Fibroblast of skin of back (primary cell): ENCODE measurements around the gene SH2D4B.

Experiments used
- DNase-seq: peaks from one replicate; pipeline ENCODE4 v3.0.0-alpha.2; 2013

The SH2D4B gene

DNA sequence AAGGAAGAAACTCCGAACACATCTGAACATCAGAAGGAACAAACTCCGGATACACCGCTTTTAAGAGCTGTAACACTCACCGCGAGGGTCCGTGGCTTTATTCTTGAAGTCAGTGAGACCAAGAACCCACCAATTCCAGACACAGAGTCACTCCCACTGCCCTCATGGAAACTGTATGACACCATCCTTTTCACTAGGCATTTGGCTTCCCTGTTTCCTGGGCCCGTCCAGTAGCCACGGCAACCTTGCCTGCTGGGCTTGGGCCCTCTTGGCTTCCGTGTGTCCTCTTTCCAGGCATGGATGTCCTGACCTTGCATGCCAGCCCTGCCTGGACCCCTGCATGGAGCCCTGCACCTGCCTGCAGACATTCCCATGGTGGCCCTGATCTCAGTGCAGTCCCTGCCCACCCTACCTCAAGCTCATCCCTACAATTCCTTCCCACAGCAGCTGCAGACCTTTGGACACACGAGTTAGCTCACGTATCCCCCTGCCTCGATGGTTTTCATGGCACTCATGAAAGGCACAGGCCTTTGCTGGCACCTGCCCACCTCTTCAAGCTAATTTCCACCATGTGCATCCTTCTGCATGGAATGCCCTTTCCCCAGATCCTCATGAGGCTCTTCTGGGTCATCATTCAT is 6.7 kb downstream of the SH2D4B start:
- DNase-seq, result no peak

DNA sequence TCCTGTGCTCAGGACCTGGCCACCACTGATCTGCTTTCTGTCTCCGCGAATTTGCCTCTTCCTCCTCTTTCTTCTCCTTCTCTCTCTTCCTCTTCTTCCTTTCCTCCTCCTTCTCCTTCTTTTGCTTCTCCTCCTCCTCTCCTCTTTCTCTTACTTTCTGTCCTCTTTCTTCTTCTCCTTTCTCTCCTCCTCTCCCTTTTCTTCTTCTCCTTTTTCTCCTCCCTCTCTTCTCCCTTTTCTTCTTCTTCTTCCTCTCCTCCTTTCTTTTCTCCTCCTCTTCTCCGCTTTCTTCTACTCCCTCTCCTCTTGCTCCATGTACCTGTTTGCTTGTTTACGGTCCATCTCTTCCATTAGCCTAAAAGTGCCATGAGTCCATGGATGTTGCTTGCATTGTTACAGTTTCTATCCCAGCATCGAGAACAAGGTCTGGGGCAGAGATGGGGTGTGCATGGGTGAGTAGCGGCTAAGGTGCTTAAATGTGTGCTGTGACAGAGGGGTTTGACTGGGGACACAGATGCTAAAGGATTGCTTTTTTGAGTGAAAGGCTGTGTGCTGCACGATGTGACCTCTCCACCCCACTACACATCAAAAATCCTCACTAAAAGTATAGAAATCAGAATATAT is 7.7 kb downstream of the SH2D4B start:
- no peak for DNase-seq

DNA sequence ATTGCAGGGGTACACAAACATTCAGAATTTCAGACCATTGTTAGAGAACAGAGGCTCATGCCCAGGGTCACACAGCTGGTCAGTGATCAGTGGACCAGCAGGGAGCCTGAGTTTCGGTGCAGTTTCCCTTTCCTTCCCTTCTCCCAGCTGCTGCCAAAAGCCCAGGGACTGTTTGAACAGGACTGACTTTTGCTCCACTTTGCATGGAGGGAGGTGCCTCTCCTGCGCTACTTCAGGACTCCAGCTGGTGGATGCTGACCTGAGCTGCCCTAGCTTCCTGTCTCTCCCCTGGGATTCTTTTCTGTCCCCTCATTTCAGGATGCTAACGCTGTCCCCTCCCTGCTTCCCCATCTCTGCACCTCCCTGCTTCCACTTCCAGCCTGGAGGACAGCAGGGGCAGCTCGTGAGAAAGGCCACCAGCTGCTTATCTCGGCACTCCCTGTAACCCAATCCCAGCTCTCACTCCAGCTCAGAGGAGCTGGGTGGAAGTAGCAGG is 14.5 kb downstream of the SH2D4B start:
- no peak for DNase-seq

DNA sequence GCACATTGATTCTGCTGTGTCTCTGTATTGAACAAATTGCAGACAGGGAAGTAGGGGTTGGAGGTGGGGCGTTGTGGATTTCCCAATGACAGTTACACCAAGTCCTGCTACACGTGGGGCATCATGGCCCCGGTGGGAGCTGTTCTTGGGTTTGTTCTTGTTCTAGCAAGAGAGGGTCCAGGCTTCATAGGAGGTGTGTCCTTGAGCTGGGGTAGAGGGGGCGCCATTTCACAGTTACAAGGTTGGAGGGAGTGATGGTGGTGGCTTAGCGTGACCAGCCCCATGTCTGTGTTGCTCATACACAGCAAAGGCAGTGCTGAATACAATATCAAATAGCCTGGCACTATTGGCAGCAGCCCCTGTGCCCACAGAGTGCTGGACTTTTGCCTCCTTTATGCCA is 15.7 kb downstream of the SH2D4B start:
- DNase-seq, result no peak

DNA sequence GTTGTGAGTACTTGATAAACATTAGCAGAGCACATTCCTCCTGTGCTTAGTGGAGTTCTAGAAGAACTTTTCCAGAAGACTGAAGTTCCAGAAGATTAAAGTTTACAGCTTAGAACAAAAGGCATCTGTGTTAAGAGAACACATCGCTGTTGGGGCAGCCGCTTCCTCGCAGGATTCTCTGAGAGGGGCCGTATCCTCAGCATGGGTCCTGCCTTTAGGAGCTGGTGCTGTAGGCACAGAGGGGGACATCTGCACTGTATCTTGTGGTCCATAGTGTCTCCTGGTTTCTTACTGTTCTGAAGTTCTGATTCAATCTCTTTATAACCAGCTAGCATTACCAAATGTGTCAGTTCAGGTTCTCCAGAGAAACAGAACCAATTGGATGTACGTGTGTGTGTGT is 16.3 kb downstream of the SH2D4B start:
- no peak for DNase-seq

DNA sequence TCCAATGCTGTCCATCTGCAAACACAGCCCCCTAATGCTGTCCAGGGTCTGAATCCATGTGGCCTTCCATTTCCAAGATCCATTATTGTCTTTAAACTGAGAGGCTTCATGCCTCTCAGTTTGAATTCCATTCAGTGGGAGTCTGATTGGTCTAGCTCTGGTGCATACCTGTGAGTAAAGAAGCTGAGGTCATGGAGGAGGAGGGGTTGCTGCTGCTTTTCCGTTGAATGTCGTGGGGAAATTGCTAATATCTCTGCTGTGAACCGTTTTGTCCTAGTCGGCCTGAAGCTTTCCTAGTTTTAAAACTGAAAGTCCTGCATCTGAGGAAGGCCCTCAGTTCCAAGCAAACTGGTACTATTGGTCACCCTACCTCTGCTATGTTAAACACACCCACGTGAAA is 17.7 kb downstream of the SH2D4B start:
- DNase-seq, result no peak

DNA sequence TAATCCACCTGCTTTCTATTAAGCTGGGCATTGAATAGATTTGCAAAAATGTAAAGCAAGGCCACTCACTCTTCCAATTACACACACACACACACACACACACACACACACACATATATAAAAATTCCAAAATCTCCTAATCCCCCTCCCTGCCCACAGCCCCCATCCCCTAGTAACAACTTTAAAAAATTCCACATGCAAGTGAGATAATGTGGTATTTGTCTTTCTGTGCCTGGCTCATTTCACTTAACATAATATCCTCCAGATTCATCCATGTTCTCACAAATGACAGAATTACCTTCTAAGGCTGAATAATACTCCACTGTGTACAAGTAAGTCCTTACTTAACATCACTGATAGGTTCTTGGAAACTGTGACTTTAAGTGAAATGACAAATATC is 24.2 kb downstream of the SH2D4B start:
- DNase-seq, result no peak

DNA sequence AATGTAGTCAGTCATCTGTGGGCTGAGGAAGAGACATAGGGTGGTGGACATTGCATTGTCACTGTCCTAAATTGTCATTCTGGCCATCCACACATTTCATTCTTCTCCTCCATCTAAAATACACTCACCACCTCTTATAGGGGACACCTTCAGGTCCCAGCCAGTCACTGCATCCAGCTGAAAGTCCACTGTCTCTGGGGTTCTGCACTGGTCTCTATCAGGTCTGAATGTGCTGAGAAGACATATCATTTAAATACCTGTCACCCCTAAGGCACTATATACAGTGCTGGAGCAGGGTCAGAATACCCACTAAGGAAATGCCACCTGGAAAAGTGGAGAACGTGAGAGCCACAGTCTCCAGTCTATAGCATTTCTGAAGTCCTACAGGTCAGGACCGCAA is 29.6 kb downstream of the SH2D4B start:
- no peak for DNase-seq

DNA sequence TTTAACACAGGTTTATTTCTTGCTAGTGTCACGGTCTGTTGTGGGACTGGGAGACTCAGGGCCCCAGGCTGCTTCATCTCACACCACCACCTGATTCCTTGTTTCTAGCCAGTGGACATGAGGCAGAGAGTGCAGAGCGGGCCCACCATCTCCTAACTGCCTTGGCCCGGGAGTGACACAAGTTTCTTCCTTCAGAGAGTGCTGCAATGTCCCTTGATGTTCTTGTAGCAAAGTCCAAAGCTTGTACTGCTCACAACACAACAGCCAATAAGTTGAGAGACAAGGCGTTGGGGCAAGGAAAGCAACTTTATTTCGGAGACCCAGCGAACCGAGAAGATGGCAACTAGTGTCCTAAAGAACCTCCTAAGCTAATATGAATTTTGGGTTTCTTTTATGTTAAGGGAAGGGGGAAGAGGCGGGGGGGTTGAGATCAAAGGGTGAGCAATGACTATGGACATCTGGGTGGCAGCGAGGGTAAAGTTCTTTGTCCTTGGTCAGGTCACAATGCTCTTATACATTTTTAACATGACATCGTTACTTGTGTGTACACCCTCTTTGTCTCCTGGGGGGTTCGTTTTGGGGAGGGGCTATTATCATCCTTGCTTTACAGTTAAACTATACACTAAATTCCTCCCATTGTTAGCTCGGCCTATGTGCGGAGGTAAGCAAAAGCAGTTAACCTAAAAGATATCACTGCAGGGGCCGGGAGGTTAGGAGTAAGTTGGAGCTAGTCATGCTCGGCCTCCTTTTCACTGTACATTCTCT is 31.6 kb downstream of the SH2D4B start:
- DNase-seq, result no peak

DNA sequence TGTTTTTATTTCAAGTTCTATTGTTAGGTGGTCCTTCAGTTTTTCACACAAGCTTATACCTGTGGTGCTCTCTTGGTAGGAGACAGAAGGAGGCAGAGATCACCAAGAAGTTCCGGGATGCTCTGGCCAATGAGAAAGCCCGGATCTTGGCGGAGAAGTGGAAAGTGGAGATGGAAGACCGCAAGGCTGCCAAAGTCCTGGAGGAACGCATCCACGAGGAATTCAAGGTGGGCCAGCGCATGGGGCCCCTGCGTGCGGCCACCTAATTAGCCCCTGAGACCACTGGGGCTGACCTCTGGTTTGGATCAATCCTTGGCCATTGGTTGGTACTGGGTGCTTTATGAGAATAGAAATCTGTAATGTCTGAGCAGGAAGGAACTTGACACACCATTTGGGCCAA is 33.6 kb downstream of the SH2D4B start:
- DNase-seq, result no peak

DNA sequence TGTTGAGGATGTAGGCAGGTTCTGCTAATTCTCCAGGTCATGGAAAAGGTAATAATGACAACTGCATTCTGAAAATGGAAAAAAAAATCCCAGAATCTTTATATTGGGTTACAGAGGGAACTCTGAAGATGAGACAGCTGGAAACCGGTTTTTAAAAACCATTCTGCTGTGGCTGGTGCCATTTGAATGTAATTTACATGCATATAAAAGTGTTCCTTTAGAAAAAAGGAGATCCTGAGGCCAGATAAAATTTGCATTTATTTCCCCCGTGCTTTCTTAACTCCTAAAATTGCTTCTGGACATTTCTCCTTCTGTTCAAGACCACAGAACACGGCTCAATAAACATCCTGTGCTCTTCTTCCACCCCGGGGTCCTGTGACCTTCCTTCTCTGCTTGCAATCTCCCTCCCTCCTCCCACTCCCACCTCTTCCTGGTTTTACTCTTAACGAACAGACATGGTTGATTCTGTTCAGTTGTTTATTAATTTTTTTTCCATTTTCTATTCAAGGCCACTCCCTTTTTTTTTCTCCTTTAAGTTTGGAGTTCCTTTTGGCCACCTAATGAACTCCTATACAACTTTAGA is 41.6 kb downstream of the SH2D4B start:
- no peak for DNase-seq

DNA sequence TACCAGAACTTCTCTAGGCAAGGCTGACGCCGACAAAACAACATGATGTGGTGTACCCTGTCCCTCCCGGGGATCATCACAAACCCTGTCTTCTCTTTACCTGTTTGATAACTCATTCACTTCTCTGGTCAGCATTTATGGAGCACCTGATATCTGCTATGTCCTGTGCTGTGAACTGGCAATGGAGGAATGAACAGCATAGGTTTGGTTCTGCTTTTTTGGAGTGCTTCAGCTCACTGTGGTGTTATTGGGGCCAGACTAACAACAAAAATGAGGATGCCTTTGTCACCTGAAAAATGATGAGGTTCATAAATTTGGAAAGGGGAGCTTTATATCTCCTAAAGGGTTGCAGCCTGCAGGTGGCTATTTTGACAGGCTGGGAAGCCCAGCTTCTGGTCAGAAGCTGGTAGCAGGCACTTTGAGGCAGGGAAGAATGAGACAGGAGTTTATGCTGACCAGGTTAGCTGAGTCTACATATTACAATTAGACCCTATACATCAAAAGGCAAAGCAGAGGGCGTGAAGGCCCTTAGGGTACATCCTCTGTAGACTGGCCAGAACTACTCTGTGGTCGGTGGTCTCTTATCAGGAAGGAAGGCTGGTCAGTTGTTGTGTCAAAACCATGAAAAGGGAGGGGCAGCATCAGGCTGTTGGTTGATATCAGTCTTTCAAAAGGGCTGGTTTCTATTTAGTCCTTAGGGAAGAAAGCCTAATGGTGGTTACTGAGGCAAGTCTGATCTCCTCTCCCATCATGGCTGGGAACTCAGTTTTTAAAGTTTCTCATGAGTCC is 42.3 kb downstream of the SH2D4B start:
- no peak for DNase-seq

DNA sequence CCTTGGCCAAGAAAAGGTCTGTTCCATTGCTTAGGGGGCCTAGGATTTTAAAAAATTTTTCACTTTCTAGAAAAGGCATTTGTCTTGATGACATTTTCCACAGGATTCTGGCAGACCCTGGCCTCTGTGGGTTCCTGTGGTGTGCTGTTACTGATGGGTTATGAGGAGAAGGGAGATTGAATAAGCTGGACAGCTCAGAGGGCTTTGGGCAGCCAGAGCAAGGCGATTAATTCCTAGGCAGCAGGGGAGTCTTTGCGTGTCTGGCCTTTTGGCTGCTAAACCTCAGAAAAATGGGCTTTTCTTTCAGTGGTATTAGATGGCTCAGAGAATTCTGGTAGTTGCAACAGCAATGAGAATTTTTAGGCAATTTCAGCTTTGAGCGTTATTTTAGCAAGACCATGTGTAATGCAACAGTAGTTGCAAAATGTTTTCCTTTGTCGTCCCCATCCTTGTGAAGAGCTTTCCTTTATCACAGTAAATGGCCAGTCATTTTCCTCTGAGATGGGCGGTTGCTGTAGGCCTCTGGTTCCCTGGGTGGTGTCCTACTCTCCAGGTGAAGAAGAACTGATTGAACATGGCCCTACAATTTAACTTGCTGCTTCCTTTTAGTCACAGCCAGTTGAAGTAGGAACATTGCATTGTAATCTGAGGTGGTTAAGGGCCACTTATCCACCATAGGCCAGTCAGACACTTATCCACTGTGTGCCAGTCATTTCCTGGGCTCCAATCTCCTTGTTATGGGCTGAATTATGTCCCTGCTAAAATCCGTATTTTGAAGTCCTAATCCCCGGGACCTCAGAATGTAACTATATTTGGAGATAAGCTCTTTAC is 43.2 kb downstream of the SH2D4B start:
- DNase-seq, result no peak

DNA sequence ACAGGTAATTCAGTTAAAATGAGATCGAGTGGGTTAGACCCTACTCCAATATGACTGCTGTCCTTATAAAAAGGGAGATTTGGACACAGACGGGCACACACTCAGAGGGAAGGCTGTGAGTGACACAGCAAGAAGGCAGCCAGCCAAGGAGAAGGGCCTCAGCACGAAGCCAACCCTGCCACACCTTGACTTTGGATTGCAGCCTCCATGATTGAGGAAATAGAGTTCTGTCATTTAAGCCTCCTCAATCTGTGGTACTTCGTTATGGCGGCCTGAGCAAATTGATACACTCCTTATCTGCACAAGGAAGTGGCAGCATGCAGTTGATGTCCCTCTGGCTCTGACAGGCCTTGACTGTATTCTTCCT is 43.8 kb downstream of the SH2D4B start:
- DNase-seq, result no peak

DNA sequence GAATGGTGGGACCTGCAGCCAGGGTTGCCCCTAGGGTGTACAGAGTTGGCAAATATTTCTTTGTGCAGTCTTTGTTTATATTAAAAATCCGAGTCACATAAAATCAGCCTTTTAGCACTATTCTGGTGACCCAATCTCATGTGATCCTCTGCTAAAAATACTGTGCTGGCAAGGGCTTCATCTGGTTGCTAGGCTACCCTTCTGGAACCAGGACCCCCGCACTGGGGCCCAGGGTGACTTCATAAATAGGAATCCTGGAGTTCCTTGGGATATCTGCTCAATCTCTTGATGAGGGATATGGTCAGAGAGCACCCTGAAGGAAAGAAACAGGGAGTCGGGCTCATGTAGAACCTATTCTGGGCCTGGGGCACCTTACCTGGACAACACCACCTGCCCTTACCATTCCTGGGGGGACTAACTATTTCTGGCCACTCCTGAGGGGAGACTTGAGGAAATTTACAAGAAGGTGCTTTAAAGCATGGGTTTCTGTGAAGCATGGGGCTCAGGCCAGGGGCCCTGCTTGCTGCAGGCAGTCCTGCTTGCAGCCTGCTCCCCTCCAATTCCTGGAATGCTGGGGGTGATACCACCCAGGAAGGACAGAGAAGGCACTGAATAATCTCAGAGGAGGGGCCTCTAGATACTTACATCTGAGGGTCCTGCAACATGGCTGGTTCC is 44.7 kb downstream of the SH2D4B start:
- DNase-seq, result no peak

DNA sequence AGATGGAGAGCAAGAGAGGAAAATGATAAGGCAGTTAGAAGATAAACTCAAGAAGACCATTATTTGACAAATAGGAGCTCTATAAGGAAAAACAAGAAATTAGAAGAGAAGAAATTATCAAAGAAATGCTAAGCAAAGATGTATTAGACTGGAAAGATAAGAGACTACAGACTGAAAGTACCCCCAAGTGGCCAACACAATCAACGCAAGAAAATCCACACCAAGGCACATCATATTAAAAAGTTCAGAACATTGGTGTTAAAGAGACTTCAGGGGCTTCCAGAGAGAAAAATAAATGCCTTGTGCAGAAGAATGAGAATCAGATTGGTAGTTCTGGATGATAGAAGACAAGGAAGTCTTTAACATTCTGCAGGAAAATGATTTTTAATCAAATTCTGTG is 46.0 kb downstream of the SH2D4B start:
- DNase-seq, result no peak

DNA sequence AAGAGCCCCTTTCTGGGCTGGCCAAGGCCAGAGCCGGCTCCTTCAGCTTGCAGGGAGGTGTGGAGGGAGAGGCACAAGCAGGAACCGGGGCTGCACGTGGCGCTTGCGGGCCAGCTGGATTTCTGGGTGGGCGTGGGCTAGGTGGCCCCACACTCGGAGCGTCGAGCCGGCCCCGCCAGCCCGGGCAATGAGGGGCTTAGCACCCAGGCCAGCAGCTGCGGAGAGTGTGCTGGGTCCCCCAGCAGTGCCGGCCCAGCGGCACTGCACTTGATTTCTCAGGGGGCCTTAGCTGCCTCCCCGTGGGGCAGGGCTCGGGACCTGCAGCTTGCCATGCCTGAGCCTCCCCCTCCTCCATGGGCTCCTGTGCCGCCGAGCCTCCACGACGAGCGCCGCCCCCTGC is 48.1 kb downstream of the SH2D4B start:
- DNase-seq, result no peak

DNA sequence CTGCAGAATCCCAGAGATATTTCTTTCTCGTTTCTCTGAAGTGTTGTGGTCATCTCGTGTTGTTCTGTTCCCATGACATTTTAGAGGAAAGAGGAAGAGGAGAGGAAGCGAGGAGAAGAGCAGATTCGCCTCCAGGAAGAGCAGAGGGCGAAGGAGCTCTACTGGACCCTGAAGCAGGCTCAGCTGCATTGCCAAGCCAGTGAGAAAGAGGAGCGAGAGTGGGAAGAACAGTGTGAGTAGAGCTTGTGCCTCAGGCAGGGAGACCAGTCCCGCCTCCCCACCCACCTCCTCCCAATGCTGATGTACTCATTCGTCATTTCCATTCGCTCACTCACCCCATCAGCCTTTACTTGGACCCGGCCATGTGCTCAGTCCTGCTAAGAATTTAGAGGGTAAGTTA is 50.8 kb downstream of the SH2D4B start:
- no peak for DNase-seq

DNA sequence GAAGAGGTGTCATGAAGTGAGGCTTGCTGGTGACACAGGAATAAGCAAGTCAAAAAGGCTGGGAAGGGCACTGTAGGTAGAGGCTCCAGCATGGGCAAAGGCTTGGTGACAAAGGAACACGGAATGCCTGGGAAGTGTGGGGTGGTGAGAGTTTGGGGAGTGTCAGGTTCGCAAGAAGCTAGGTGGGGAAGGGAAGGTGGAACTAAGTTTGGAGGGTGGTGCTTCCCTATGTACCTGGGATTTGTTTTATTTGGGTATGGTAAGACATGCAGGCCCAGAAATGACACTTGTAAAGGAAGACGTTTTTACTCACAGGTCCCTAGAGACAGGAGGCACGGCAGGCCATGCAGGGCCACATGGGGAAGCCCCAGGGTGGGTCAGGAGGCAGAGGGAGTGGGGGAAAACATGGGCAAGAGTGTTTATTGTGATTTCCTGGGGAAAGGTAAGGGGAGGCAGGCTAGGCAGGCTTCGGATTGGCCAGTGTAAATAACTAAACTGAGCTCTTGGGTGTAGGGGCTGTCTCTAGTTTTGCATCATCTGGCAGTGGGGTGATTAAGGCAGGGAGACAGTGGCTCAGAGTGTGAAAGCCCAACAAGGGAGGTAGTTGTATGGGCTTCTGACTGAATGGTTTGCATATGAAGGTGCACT is 52.1 kb downstream of the SH2D4B start:
- no peak for DNase-seq

DNA sequence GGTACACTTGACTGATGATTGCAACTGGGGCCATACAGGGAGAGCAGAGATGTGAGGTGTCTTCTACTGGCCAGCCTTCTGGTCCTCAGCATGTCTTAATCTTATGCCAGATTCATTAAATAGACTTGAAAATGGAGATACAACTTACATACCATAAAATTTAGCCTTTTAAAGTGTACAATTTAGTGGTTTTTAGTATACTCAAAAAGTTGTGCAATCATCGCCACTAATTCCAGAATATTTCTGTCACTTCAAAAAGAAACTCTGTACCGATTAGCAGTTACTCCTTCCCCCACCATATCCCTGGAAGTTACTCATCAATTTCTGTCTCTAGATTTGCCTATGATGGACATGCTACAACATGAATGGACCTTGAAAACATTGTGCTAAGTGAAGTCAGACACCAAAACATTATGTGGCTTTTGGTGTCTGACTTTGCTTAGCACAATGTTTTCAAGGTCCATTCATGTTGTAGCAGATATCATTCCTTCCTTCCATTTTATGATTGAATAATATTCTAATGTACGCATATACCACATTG is 53.0 kb downstream of the SH2D4B start:
- DNase-seq, result no peak
